Skin of body (tissue), 2 donors: Measurements from ENCODE around the gene TPGS2. TPM values are rescaled to one million over a fixed set of nuclear protein-coding genes. Genes with fewer than 3 reads are reported as not detected.
"Not testable (repeated sequence)": the region's sequence is repeated elsewhere in the genome, so short reads cannot be mapped to it uniquely, and the experiment has no call there.

Source experiments
- DNase-seq: peaks from one replicate; lab custom pipeline; 2025; lab: John Stamatoyannopoulos, UW
- total RNA-seq: library from RNA; depleted of rRNA; stranded (reverse); fragments of >200 nt; gene quantifications from one replicate; pipeline ENCODE4 v1.2.3, GENCODE V29; 2014

The TPGS2 gene
- 38.3 TPM for total RNA-seq

DNA sequence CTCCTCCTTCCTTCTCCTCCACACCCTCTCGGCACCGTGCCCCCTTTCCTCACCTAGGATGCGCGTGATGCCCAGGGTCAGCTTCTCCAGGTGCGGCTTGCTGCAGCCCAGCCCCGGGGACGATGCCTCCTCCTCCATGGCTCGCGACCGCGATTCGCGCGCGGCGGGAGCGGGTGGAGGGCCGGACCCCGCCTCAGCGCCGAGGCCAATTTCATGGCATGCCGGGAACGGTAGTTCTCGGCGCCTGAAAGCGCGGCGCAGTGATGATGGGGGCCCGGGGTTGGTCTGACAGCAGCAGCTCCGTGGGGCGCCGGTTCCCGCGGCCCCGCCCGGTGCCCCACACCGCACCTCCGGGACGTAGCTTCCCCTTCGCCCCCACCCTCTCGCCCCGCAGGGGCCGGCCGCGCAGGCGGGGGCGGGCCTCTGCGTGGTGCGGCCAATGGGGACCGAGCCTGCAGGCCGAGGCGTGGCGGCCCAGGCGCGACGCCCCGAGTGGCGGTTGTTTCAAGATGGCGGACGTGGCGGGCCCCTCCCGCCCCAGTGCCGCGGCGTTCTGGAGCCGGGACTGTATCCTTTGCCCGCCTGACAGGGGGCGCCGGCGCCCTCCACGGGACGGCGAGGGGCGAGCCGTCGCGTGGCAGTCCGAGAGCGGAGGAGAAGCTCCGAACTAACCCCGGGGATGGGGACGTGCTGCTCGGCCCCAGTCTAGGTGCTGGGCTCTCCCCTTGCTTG lies at the start of gene TPGS2, which contains the start of gene KIAA1328:
Gene TPGS2, minus strand, starts transcription at position 373 of the 732 bp plus-strand sequence. Its CDS starts 235 bp downstream, at position 138.
Gene KIAA1328, plus strand, starts transcription at position 498 of the 732 bp plus-strand sequence. Its CDS starts 12 bp downstream, at position 510.
- peak; percentile 71 for DNase-seq

DNA sequence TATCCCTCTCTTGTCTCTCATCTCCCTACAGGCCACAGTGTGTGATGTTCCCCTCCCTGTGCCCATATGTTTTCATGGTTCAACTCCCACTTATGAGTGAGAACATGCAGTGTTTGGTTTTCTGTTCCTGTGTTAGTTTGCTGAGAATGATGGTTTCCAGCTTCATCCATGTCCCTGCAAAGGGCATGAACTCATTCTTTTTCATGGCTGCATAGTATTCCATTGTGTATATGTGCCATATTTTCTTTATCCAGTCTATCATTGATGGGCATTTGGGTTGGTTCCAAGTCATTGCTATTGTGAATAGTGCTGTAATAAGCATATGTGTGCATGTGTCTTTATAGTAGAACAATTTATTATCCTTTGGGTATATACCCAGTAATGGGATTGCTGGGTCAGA lies 45.0 kb upstream of the TPGS2 start:
- DNase-seq, result not testable (repeated sequence)

DNA sequence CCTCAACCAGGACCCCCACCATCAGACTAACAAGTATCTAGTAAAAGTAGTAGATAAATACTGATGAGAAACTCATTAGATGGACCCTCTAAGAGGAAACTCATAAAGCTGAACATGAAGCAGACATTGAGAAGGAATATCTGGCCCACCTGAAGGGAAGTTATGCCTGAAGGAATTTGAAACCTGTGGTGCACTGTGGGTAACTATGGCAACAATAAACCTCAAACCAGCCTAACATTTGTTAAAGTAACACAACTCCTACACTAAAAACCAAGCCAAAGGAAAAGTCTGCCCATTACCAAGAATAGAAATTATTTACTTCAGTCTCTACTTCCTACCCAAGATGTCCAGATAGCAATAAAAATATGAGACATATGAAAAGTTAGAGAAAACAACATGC lies 43.5 kb upstream of the TPGS2 start:
- DNase-seq, result no peak

DNA sequence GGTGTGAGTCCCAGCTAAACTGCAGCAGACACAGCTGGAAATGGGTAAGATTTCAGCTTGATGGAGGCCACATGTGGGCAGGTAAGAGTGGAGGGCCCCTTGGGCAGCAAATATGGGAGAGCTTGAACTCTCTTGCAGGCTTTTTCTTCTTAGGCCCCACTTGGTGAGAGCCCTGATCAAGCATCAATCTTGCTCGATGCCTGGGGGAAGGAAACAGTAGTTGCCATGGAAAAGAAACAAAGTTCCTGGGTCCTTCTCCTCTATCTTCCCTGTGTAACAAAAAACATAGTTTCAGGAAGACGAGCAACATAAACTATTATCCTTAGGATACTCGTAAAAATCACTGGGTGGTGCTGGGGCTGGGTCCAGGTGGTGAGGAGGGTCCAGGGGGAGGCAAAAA lies 43.0 kb upstream of the TPGS2 start:
- no peak for DNase-seq

DNA sequence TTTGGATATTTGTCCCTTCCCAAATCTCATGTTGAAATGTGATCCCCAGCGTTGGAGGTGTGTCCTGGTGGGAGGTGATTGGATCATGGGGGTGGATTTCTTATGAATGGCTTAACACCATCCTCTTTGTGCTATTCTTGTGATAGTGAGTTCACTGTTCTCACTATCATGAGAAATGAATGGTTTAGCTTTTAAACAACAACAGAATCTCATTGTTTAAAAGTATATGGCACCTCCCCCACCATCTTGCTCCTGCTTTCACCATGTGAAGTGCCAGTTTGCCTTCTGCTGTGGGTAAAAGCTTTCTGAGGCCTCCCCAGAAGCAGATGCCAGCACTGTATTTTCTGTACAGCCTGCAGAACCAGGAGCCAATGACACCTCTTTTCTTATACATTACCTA lies 38.3 kb upstream of the TPGS2 start:
- no peak for DNase-seq

- DNase-seq, result no peak
These were observed 33.4 kb upstream of the TPGS2 start for GRCh38 chr18:36862182-36862581.

- DNase-seq, result no peak
These were observed 28.0 kb upstream of the TPGS2 start for GRCh38 chr18:36856815-36857214.

DNA sequence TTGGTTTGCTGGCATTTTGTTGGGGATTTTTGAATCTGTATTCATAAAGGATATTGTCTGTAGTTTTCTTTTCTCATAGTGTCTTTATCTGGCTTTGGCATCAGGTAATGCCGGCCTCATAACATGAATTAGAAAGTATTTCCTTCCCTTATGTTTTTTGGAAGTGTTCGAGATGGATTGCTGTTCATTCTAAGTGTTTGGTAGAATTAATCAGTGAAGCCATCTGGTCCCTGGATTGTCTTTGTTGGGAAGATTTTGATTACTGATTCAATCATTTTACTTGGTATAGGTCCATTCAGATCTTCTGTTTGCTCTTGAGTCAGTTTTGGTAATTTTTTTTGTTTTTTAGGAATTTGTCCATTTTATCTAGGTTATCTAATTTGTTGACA lies 22.4 kb upstream of the TPGS2 start:
- DNase-seq, result no peak

- no peak for DNase-seq
These were observed 21.9 kb upstream of the TPGS2 start for GRCh38 chr18:36850527-36851201.

- DNase-seq, result no peak
These were observed 20.6 kb upstream of the TPGS2 start for GRCh38 chr18:36849288-36850006.

DNA sequence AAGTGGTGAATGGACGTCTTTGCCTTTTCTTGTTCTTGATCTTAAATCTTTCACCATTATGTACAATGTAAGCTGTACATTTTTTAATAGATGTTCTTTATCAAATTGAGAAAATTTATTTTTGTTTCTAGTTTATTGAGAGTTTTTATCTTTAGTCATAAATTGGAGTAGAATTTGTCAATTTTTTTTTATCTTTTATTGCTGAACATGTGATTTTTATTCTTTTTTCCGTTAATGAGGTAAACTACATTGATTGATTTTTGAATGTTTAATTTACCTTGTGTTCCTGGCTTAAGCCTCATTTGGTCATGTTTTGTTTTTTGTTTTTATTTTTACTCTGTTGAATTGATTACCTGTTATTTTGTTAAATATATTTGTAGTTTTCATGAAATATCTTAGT lies 19.8 kb upstream of the TPGS2 start:
- DNase-seq, result no peak

DNA sequence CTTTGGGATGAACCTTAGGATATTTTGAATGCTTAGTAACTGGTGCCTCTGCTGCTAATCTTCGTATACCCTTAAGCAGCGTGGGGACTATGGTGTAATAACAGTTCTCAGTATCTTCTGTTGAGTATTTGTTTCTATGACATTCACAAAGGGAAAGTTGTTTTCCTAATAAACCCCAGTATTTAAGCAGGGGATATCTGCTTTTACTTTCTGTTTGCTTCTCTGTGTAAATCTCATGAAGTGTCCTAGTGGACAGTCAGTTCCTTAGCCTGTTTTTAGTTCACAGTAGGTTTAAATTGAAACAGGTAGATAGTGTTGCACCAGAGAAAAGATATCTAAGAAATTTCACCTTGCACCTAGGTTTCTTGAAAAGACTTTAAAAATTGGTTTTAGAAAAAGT lies 15.0 kb upstream of the TPGS2 start:
- DNase-seq, result no peak

DNA sequence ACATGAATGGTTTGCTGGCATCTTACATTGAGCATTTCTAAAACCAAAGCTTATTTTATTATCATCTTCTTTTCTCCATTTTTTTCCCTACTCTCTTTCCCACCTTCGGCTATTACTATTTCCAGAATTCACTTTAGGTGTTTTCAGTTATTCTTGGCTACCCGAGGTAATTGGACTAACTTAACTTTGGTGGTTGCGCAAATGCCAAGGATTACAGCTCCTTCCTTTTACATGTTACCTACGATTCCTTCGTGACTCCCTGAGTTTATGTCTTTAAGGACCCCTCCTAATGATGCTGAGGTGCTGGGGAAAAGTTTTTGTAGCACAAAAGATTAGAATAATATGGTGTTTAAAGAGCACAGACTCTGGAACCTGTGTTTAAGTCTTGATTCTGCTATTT lies 14.4 kb upstream of the TPGS2 start:
- DNase-seq, result no peak

- DNase-seq, result no peak
These were observed 11.0 kb upstream of the TPGS2 start for GRCh38 chr18:36839835-36840234.

DNA sequence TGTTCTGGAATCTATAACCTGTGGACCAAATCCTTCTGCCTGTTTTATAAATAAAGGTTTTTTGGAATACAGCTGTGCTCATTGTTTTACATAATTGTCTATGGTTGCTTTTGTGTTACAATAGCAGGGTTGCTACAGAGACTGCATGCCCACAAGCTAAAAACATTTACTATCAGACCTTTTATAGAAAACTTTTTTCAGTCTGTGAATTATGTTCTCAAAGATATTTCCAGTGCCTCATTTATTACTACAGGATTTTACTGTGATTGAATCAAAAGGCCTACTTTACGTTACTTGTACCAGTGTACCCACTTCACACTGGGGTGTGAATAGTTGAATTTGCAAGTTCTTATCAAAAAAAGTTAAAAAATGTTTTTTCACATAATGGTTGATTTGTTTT lies 7.1 kb upstream of the TPGS2 start:
- DNase-seq, result no peak

GRCh38 chr18:36833120-36833519 lies 4.3 kb upstream of the TPGS2 start:
- DNase-seq, result no peak

GRCh38 chr18:36831139-36831538 lies 2.3 kb upstream of the TPGS2 start:
- DNase-seq, result no peak

- no peak for DNase-seq
These were observed 1.3 kb upstream of the TPGS2 start for GRCh38 chr18:36830158-36830495.

GRCh38 chr18:36829362-36830157 lies 758 bp upstream of the TPGS2 start:
- DNase-seq, result peak; percentile 13

DNA sequence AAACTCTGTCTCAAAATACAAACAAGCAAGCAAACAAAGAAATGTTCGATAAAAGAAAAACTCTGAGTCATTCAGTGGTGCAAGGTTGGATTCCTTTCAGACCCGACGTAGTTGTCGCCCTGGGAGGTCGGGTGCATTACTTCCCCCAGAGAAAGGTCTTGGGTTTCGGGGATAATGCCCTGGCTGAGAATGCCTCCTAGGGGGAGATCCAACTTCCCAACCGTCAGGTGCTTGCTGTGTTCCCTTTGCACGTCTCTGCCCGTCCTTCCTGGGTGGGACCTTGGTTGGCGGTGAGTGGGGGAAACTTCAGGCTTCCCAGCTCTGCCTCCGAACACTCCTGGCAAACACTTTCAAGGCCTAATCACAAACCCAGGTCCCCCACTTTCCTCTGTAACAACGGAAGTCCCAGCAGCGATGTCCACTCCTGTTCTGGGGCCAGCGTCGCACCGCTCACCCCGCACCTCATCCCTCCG lies 609 bp downstream of the TPGS2 start:
- DNase-seq, result peak; percentile 34

DNA sequence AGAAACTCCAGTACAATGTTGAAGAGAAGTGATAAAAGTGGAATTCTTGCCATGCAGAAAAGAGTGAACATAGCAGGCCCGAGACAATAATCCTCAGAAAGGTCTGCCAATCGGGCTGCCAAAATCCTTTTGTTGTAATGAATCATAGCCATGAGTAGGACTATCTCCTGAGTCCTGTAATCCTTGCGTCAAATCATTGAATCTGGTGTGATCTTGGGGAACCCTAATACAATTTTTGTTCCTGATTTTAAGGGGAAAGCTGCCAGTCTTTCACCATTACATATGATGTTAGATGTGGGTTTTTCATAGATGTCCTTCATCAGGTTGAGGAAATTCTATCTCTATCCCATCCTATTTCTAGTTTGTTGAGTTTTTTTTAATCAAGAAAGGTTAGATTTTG lies 2.2 kb downstream of the TPGS2 start:
- DNase-seq, result no peak

GRCh38 chr18:36825526-36825925 lies 3.3 kb downstream of the TPGS2 start:
- DNase-seq, result no peak
